ENCODE results near the gene LLPH.
"Not testable (repeated sequence)": the region's sequence is repeated elsewhere in the genome, so short reads cannot be mapped to it uniquely, and the experiment has no call there.

Gene LLPH

DNA sequence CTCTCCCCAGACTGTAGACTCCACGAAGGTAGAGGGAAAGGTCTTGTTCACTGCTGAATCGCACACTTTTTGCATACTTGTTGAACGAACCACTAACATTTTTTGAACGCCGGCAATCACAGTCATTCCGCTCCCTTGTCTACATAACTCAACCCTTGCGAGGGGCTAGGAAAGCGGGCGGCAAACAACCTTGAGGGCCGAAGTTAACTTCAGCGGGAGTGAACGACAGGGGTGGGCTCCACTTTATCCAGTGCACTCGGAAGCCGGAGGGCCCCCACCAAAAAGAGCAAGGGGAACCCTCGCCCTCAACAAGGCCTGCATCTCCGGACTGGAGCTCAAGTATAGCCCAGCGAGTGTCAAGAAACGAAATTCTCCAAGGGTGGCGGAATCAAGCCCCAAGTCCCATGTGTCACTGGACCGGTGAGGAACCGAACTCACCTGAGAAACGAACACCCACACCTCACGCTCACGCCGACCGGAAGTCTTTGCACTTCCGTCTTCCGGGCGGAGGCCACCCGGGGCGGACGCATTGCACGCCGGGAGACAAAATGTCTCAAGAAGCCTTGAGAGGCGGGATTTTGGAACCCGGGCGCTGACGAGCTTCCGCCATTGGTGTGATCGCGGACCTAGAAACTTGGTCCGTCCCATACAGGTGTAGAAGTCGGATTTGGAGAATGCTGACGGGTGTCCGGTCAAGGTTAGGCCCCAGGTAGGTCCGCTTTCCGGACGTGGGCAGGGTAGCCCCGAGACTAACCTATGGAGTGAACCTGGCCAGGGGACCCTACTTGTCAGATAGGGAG lies at the start of gene LLPH:
TSS of gene LLPH (minus strand) at position 484 of the 800 bp plus-strand sequence. CDS start 1,644 bp downstream, outside the sequence.
- TF ChIP-seq, protein P1, sequence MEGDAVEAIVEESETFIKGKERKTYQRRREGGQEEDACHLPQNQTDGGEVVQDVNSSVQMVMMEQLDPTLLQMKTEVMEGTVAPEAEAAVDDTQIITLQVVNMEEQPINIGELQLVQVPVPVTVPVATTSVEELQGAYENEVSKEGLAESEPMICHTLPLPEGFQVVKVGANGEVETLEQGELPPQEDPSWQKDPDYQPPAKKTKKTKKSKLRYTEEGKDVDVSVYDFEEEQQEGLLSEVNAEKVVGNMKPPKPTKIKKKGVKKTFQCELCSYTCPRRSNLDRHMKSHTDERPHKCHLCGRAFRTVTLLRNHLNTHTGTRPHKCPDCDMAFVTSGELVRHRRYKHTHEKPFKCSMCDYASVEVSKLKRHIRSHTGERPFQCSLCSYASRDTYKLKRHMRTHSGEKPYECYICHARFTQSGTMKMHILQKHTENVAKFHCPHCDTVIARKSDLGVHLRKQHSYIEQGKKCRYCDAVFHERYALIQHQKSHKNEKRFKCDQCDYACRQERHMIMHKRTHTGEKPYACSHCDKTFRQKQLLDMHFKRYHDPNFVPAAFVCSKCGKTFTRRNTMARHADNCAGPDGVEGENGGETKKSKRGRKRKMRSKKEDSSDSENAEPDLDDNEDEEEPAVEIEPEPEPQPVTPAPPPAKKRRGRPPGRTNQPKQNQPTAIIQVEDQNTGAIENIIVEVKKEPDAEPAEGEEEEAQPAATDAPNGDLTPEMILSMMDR (conservative IDR thresholded peaks at IDR 0.05; ENCODE audit: low read length), result no peak
- DNase-seq (ENCODE audit: low read depth), result peak; percentile 85
- H3K4me3 ChIP-seq (ENCODE audit: low read length), result peak within 1 kb of the TSS; percentile 99

GRCh38 chr12:66176105-66176900 lies 45.8 kb upstream of the LLPH start:
- no peak overlapping the region for H3K4me3 ChIP-seq (ENCODE audit: low read length)
- TF ChIP-seq, protein P1 (conservative IDR thresholded peaks at IDR 0.05; ENCODE audit: low read length), result no peak
- peak; percentile 48 for DNase-seq (ENCODE audit: low read depth)

DNA sequence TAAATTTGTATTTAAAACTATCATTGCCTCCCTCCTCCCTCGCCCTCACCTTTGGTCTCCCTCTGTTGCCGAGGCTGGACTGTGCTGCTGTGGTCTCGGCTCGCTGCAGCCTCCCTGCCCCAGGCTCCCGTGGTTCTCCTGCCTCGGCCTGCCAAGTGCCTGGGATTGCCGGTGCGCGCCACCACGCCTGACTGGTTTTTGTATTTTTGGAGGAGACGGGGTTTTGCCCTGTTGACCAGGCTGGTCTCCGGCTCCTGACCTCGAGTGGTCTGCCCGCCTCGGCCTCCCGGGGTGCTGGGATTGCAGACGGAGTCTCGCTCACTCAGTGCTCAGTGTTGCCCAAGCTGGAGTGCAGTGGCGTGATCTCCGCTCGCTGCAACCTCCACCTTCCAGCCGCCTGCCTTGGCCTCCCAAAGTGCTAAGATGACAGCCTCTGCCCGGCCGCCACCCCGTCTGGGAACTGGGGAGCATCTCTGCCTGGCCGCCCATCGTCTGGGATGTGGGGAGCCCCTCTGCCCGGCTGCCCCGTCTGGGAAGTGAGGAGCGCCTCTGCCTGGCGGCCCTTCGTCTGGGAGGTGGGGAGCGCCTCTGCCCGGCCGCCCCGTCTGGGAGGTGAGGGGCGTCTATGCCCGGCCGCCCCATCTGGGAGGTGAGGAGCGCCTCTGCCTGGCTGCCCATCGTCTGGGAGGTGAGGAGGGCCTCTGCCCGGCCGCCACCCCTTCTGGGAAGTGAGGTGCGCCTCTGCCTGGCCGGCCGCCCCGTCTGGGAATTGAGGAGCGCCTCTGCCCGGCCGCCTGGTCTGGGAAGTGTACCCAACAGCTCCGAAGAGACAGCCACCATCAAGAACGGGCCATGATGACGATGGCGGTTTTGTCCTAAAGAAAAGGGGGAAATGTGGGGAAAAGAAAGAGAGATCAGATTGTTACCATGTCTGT lies 44.1 kb upstream of the LLPH start:
- not testable (repeated sequence) for H3K4me3 ChIP-seq (ENCODE audit: low read length); DNase-seq (ENCODE audit: low read depth)

DNA sequence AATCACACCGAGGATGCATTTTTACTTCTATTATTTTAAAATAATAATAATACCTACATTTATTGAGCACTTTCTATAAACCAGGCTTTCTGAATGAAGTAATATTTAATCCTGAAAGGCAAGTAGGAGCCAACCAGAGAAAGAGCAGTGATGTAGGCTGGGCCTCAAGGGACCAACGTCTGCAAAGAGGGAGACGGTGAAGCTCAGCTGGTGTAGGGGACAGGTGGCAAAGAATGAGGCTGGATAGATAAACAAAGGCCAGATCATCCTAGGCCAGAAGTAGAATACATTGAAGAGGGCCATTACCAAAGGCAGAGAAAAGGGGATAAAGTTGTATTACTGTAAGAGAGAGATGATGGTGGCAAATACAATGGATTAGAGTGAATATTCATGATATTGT lies 40.1 kb upstream of the LLPH start:
- H3K4me3 ChIP-seq (ENCODE audit: low read length), result peak overlapping the region; percentile 90
- TF ChIP-seq, protein P1 (conservative IDR thresholded peaks at IDR 0.05; ENCODE audit: low read length), result no peak
- DNase-seq (ENCODE audit: low read depth), result no peak

DNA sequence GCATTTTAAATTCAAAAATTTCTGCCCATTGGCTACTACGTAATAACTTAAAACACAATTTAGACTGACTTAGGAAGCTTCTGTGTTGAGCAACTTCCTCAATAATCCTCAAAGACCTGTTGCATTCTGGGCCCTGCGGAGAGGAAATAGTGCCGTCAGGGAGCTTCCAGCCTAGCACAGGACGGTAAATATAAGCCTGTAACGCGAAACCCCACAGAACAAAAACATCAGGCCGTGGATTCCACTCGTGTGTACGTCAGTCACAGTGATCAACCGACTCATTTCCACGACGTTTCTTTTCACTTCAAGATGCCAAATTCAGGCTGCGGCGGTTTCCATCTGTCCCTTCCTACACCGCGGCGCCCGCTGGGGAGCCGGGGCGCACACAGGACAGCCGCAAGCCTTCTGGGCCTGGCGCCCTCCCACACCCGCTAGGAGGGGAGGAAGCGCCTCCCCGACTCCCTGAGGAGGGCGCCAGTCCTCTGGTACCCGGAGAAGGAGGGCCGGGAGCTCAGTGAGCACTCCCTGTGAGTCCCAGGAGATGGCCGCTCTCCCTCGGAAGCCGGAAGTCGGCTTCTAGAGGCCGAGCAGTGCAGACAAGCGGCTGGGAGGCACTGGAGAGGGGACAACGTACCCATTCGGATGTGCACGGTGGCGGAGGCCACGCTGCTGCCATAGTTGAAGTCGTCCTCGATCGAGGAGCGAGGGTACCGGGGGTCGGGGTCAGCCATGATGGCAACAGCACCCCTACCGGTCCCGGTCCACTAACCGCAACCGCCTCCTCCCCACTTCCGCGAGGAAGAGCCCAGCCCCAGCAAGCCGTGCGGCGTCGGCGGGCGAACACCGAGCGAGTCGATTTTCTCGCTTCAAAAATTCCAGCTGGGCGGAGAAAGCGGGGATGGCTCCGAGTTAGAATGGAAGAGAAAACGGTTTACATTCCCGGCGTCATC lies 38.9 kb upstream of the LLPH start, which contains the start of gene TMBIM4:
TSS of gene TMBIM4 (minus strand) at position 776 of the 950 bp plus-strand sequence. CDS start at position 731, 45 bp downstream.
- peak within 1 kb of the TSS; percentile 90 for H3K4me3 ChIP-seq (ENCODE audit: low read length)
- TF ChIP-seq, protein P1 (conservative IDR thresholded peaks at IDR 0.05; ENCODE audit: low read length), result peak; percentile 44
- DNase-seq (ENCODE audit: low read depth), result peak; percentile 94

- no peak for DNase-seq (ENCODE audit: low read depth)
- H3K4me3 ChIP-seq (ENCODE audit: low read length), result peak overlapping the region; percentile 90
Observed at GRCh38 chr12:66168410-66168809, 37.9 kb upstream of the LLPH start.

More at GRCh38 chr12:66168410-66168809, 37.9 kb upstream of the LLPH start:
- TF ChIP-seq, protein P1 (conservative IDR thresholded peaks at IDR 0.05; ENCODE audit: low read length), result no peak

Data from AG10803 (cell line).